ENCODE data around the gene ZNF337.
"Not testable (repeated sequence)": the region's sequence is repeated elsewhere in the genome, so short reads cannot be mapped to it uniquely, and the experiment has no call there.

ZNF337 gene

DNA sequence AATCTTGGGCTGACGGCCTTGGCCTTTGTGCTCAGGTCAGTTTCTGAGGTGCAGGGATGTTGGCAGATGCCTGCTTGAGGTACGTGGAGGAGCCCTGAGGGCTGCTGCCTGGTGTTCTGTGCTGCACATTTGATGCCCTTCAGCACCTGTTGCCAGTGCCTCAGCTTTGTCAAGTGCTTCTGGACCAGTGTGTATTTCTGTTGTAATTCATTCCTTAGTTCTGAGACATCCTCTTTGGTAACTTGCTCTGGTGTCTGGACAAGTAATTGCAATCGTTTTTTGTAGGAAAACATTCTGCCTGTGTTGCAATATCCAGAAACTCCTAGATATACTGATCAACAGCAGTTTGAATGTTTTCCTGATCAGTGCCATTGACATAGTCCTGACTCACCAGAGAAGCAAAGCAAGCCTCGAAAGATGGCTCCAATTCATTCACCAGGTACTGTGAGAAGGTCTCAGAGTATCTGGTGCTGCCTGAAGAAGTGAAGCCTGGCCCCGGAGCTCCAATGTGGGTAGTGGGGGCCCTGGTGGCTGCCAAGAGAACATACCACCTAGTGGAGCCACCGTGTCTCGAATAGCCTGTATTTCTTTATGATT, 26.7 kb downstream of the ZNF337 start:
- TF ChIP-seq FOXP2 (optimal IDR thresholded peaks at IDR 0.05; ENCODE audit: control extremely low read depth, extremely low read length, insufficient read depth) (no peak), EZH2 (IDR thresholded peaks at IDR 0.05) (no peak), POLR2AphosphoS5 (IDR thresholded peaks at IDR 0.05; ENCODE audit: borderline replicate concordance, low read depth, low read length) (no peak)
- H3K36me3 ChIP-seq (ENCODE audit: insufficient read depth, low read length) = peaks cover 17% of the 10 kb centered on the region
- no peak for DNase-seq (ENCODE audit: low read depth, low spot score)
- H3K9me3 ChIP-seq (ENCODE audit: low read depth, low read length) = no peaks in the 10 kb centered on the region
- no peak overlapping the region for H3K27ac ChIP-seq
- H3K4me3 ChIP-seq = no peak overlapping the region
- H3K9ac ChIP-seq (ENCODE audit: insufficient read length) = no peak overlapping the region

DNA sequence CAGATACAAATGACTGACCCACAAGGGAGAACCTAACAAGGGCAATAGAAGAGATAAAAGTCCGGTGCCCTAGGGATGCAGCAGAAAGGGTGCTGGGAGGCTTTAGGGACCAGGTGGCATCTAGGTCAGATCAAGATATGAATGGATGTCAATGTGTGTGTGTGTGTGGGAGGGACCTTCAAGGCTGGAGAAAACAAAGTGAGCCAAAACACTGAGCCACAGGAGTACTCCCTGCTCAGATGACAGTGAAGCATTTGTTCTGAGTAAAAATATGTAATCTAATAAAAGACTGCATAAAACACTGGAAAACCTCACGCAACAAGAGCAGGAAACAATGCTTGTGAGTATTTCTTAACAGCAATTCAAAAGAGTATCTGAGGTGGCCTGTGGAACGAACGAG, 28.2 kb downstream of the ZNF337 start:
- H3K4me3 ChIP-seq = no peak overlapping the region
- no peaks in the 10 kb centered on the region for H3K9me3 ChIP-seq (ENCODE audit: low read depth, low read length)
- peaks cover 5% of the 10 kb centered on the region; the same call in 1 of the 2 replicates for H3K36me3 ChIP-seq (ENCODE audit: insufficient read depth, low read length)
- no peak overlapping the region for H3K27ac ChIP-seq
- no peak for DNase-seq (ENCODE audit: low read depth, low spot score)
- H3K9ac ChIP-seq (ENCODE audit: insufficient read length) = no peak overlapping the region
- TF ChIP-seq EZH2 (IDR thresholded peaks at IDR 0.05) (no peak), FOXP2 (optimal IDR thresholded peaks at IDR 0.05; ENCODE audit: control extremely low read depth, extremely low read length, insufficient read depth) (no peak), POLR2AphosphoS5 (IDR thresholded peaks at IDR 0.05; ENCODE audit: borderline replicate concordance, low read depth, low read length) (no peak)

DNA sequence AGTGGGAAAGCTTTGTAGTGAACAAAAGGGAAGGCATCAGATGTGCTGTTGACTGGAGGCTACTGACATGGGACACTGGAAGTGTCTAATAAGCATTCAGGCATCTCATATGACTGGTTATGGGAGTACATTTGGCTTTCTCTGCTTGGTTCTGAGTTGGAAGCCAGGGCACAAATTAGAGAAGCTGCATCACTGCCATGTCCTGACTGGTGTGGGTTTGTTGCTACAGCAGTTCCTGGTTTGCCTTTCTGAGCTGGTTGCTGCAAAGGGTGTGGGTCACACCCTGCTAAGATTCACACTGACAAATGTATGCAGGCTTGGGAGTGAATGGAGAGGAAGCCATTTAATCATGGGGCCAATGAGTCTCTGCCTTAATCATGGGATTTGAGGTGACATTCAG, 36.7 kb downstream of the ZNF337 start:
- H3K9ac ChIP-seq (ENCODE audit: insufficient read length) = no peak overlapping the region
- no peak overlapping the region for H3K4me3 ChIP-seq
- H3K36me3 ChIP-seq (ENCODE audit: insufficient read depth, low read length) = no peaks in the 10 kb centered on the region
- no peak overlapping the region for H3K27ac ChIP-seq
- TF ChIP-seq POLR2AphosphoS5 (IDR thresholded peaks at IDR 0.05; ENCODE audit: borderline replicate concordance, low read depth, low read length) = no peak
- no peak for TF ChIP-seq EZH2 (IDR thresholded peaks at IDR 0.05)
- TF ChIP-seq FOXP2 (optimal IDR thresholded peaks at IDR 0.05; ENCODE audit: control extremely low read depth, extremely low read length, insufficient read depth) = no peak
- no peak for DNase-seq (ENCODE audit: low read depth, low spot score)
- peaks cover 3% of the 10 kb centered on the region; the same call in 1 of the 2 replicates for H3K9me3 ChIP-seq (ENCODE audit: low read depth, low read length)

DNA sequence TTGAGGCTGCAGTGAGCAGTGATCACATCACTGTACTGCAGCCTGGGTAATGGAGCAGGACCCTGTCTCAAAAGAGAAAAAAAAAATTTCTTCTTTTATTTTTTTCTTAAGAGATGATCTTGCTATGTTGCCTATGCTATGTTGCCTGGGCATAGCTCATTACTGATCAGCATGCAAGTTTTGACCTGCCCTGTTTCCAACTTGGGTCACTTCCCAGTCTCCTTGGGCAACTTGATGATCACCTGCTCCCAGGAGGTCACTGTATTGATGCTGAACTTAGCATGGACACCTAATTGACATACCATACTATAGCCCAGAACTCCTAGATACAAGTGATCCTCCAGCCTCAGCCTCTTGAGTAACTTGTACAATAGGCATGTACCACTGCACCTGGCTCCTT, 42.2 kb downstream of the ZNF337 start:
- H3K36me3 ChIP-seq (ENCODE audit: insufficient read depth, low read length) = no peaks in the 10 kb centered on the region
- H3K27ac ChIP-seq = no peak overlapping the region
- no peak overlapping the region for H3K4me3 ChIP-seq
- no peaks in the 10 kb centered on the region for H3K9me3 ChIP-seq (ENCODE audit: low read depth, low read length)
- TF ChIP-seq POLR2AphosphoS5 (IDR thresholded peaks at IDR 0.05; ENCODE audit: borderline replicate concordance, low read depth, low read length) = no peak
- TF ChIP-seq EZH2 (IDR thresholded peaks at IDR 0.05) = no peak
- no peak for TF ChIP-seq FOXP2 (optimal IDR thresholded peaks at IDR 0.05; ENCODE audit: control extremely low read depth, extremely low read length, insufficient read depth)
- H3K9ac ChIP-seq (ENCODE audit: insufficient read length) = no peak overlapping the region
- no peak for DNase-seq (ENCODE audit: low read depth, low spot score)

DNA sequence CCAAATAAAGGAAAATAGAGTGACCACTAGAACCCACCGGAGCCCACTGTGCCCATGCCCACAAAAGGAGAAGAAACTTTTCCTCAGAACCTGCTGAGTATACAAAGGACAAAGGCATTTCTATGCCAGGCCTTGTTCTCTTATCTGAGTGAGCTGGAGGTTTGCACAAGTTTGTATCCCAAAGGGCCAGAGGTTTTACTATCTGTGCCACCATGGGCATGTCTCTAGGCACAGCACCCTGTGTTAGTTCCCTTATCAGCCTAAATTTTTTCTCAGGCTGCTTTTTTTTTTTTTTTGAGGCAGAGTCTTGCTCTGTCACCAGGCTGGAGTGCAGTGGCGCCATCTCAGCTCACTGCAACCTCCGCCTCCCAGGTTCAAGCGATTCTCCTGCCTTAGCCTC, 43.8 kb downstream of the ZNF337 start:
- not testable (repeated sequence) for H3K27ac ChIP-seq; H3K9me3 ChIP-seq (ENCODE audit: low read depth, low read length); H3K9ac ChIP-seq (ENCODE audit: insufficient read length); H3K4me3 ChIP-seq; DNase-seq (ENCODE audit: low read depth, low spot score); H3K36me3 ChIP-seq (ENCODE audit: insufficient read depth, low read length)

DNA sequence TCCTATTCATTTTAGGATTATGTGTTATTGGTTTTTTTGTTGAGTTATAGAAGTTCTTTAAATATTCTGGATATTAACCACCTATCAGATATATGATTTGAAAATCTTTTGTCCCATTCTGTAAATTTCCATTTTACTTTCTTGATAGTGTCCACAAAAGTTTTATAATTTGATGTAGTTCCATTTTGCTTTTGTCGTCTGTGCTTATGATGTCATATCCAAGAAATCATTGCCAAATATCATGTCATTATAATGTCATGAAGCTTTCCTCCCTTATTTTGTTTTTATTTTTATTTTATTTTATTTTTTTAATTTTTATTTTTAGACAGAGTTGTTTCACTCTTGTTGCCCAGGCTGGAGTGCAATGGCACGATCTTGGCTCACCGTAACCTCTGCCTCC, 51.8 kb downstream of the ZNF337 start:
- TF ChIP-seq FOXP2 (optimal IDR thresholded peaks at IDR 0.05; ENCODE audit: control extremely low read depth, extremely low read length, insufficient read depth) = no peak
- TF ChIP-seq POLR2AphosphoS5 (IDR thresholded peaks at IDR 0.05; ENCODE audit: borderline replicate concordance, low read depth, low read length) = no peak
- TF ChIP-seq EZH2 (IDR thresholded peaks at IDR 0.05) = no peak

DNA sequence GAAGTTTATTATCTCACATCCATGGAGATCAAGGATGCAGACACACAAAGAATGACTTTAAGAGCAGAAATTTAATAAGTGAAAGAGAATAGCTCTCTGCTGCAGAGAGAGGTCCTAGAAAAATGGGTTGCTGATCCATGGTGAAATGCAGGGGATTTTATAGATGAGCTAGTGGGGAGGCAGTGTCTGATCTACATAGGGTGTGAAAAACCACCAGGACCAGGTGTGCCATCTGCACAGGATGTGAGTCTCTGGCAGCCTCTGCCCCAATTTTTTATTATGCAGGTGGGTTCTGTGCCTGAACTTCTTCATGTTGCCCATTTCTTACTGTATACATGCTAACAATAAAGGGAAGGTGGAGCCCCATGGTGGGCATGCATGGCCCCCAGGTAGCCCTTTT, 52.9 kb downstream of the ZNF337 start:
- H3K36me3 ChIP-seq (ENCODE audit: insufficient read depth, low read length) = no peaks in the 10 kb centered on the region
- no peak for DNase-seq (ENCODE audit: low read depth, low spot score)
- H3K4me3 ChIP-seq = no peak overlapping the region
- H3K9me3 ChIP-seq (ENCODE audit: low read depth, low read length) = no peaks in the 10 kb centered on the region
- TF ChIP-seq EZH2 (IDR thresholded peaks at IDR 0.05) = no peak
- TF ChIP-seq POLR2AphosphoS5 (IDR thresholded peaks at IDR 0.05; ENCODE audit: borderline replicate concordance, low read depth, low read length) = no peak
- no peak for TF ChIP-seq FOXP2 (optimal IDR thresholded peaks at IDR 0.05; ENCODE audit: control extremely low read depth, extremely low read length, insufficient read depth)
- H3K27ac ChIP-seq = no peak overlapping the region
- H3K9ac ChIP-seq (ENCODE audit: insufficient read length) = no peak overlapping the region

More for the DNA sequence above, 51.8 kb downstream of the ZNF337 start:
- DNase-seq (ENCODE audit: low read depth, low spot score) = no peak
- H3K36me3 ChIP-seq (ENCODE audit: insufficient read depth, low read length) = no peaks in the 10 kb centered on the region
- H3K4me3 ChIP-seq = no peak overlapping the region
- H3K27ac ChIP-seq = no peak overlapping the region
- no peak overlapping the region for H3K9ac ChIP-seq (ENCODE audit: insufficient read length)
- no peaks in the 10 kb centered on the region for H3K9me3 ChIP-seq (ENCODE audit: low read depth, low read length)

DNA sequence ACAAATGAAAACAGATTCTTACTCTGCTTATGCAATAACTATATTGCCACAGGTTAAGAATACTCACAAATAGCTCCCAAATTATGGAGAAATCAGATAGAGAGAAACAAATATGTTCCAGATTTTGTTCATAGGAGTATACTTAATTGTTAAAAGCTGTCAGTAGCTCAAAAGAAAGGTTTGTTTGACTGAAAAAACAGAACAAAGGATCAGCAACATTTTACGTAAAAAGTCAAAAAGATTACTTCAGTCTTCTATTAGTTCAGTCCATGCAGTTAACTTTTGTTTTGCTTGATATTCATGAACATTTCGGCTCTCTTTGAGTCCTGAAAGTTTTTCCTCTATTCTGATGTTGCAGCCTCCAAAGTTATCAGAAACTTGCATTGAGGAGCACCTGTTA, 59.4 kb downstream of the ZNF337 start:
- DNase-seq (ENCODE audit: low read depth, low spot score) = no peak
- TF ChIP-seq POLR2AphosphoS5 (IDR thresholded peaks at IDR 0.05; ENCODE audit: borderline replicate concordance, low read depth, low read length) (no peak), FOXP2 (optimal IDR thresholded peaks at IDR 0.05; ENCODE audit: control extremely low read depth, extremely low read length, insufficient read depth) (no peak), EZH2 (IDR thresholded peaks at IDR 0.05) (no peak)
- H3K4me3 ChIP-seq = no peak overlapping the region
- H3K9ac ChIP-seq (ENCODE audit: insufficient read length) = no peak overlapping the region
- H3K27ac ChIP-seq = no peak overlapping the region
- H3K36me3 ChIP-seq (ENCODE audit: insufficient read depth, low read length) = no peaks in the 10 kb centered on the region
- no peaks in the 10 kb centered on the region for H3K9me3 ChIP-seq (ENCODE audit: low read depth, low read length)

Measured in SK-N-MC (cell line).